Transverse colon (tissue), 3 donors: Measurements from ENCODE around the gene SLC7A10.

Experiments
- EP300 ChIP-seq: sonication (generic); formaldehyde crosslinking; IDR thresholded peaks from one replicate; pipeline ENCODE4 v1.6.1; 2017; ENCODE audit warnings: antibody characterized with exemption, low read depth
- POLR2A ChIP-seq: fragments of 450-650 bp; IDR thresholded peaks from one replicate; pipeline ENCODE4 v1.6.1; 2016; ENCODE audit warnings: antibody characterized with exemption, mild to moderate bottlenecking, moderate library complexity
- TF ChIP-seq, protein P1 (sequence below), 5 experiments: fragments of 200-600 bp in 3 of 5; fragments of 450-650 bp in 2 of 5; sonication (generic) in 3 of 5; IDR thresholded peaks; 1 replicate in 2 of 5; 2 replicates in 3 of 5; pipeline ENCODE4 v1.5.1; 2016 to 2017; ENCODE audit warnings: antibody characterized with exemption in 5 of 5, inconsistent platforms in 3 of 5, mild to moderate bottlenecking in 2 of 5, moderate library complexity in 1 of 5

DNA sequence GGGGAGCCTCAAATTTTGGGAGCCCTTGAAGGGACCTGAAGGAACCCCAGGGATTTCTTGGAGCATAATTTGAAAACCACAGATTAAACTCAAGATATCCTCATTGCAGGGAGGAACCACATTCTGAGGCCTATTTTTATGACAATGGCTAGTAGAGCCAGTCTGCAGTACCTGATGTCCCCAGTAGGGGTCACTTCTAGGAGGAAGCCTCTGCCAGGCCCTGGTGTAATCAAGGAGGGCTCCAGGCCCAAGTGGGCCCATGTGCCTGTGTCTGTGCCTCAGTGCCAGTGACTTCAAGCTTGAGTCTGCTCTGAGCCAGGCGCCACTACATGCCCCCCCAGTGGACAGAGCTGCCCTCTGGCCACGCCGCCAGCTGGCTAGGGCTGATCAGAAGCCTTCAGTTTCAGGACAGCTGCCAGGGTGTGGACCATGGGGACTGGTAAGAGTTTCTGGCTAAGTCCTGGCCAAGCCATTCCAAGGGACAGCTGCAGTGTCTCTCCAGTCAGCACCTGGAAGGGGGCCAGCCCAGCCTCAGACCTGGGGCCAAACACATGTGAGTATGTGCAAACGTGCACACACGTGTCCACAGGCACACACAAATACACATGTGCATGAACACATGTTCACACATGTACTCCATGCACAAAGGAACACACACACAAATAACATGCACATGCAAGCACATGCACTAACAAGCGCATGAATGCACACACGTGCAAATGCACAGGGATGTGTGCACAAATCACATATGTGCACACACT is 20.5 kb upstream of the SLC7A10 start:
- TF ChIP-seq, protein P1, sequence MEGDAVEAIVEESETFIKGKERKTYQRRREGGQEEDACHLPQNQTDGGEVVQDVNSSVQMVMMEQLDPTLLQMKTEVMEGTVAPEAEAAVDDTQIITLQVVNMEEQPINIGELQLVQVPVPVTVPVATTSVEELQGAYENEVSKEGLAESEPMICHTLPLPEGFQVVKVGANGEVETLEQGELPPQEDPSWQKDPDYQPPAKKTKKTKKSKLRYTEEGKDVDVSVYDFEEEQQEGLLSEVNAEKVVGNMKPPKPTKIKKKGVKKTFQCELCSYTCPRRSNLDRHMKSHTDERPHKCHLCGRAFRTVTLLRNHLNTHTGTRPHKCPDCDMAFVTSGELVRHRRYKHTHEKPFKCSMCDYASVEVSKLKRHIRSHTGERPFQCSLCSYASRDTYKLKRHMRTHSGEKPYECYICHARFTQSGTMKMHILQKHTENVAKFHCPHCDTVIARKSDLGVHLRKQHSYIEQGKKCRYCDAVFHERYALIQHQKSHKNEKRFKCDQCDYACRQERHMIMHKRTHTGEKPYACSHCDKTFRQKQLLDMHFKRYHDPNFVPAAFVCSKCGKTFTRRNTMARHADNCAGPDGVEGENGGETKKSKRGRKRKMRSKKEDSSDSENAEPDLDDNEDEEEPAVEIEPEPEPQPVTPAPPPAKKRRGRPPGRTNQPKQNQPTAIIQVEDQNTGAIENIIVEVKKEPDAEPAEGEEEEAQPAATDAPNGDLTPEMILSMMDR (IDR thresholded peaks at IDR 0.05), result peak; percentile 30 to 56 (median 48)
- TF ChIP-seq EP300 (no peak), POLR2A (no peak)
